Neural cell (in vitro differentiated cells): ENCODE measurements around the gene TIMM13.

Source experiments
- CTCF ChIP-seq: fragments of 450-650 bp; IDR thresholded peaks from 2 replicates; pipeline ENCODE4 v1.5.1; 2014; ENCODE audit warnings: antibody characterized with exemption, mild to moderate bottlenecking, moderate library complexity; ENCODE audit not compliant: poor library complexity, severe bottlenecking
- EP300 ChIP-seq: fragments of 450-650 bp; conservative IDR thresholded peaks from 2 replicates; pipeline ENCODE4 v1.6.1; 2014; ENCODE audit warnings: antibody characterized with exemption, mild to moderate bottlenecking, moderate library complexity; ENCODE audit not compliant: poor library complexity, severe bottlenecking
- EZH2 ChIP-seq: fragments of 200-600, 300-800 bp; shearing (Covaris generic), sonication (generic); IDR thresholded peaks from 2 replicates; pipeline ENCODE4 v1.6.1; 2014; ENCODE audit warnings: antibody characterized with exemption, low read length, borderline replicate concordance, mild to moderate bottlenecking; ENCODE audit not compliant: insufficient read depth, poor library complexity, severe bottlenecking
- MXI1 ChIP-seq: fragments of 450-650 bp; conservative IDR thresholded peaks from 2 replicates; pipeline ENCODE4 v1.6.1; 2014; ENCODE audit warnings: antibody characterized with exemption, mild to moderate bottlenecking; ENCODE audit not compliant: poor library complexity, severe bottlenecking
- POLR2AphosphoS5 ChIP-seq: IDR thresholded peaks from 2 replicates; pipeline ENCODE4 v1.6.1; 2012

DNA sequence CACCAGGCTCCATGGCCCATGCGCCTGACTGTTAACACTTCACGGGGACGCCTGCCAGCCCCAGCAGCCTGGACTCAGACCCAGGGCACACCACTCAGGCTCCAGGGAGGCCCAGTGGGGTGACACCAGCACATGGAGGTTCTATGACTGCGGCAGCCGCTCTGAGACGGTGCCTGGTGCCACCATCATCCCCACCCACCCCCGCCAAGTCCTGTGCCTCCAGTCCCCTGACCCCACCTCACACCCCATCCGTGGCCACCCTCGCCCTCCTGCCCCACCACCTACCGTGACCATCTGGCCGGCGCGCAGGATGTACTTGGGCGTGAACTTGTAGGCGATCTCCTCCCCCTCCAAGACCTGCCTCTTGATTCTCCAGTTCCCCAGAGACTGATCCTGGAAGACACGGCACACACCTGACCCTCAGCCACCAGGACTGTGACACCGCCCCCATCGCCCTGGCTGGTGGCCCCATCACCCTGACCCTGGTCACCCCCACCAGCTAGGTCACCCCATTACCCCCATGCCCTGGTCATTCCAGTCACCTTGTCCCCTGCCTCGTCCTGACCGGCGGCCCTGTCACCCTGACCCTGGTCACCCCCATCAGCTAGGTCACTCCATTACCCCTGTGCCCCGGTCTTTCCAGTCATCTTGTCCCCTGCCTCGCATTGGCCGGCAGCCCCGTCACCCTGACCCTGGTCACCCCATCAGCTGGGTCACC is 4.9 kb upstream of the TIMM13 start:
- TF ChIP-seq EP300 (no peak), MXI1 (no peak), CTCF (no peak), EZH2 (no peak), POLR2AphosphoS5 (no peak)
